ENCODE results near the gene CPB1.

Gene CPB1

GRCh38 chr3:148889828-148890227 is 62.2 kb downstream of the CPB1 start:
- H3K27me3 ChIP-seq (ENCODE audit: insufficient read depth, low read length), result no peaks in the 10 kb centered on the region
- no peak overlapping the region for H3K4me3 ChIP-seq (ENCODE audit: low read depth, low read length, poor library complexity, severe bottlenecking)
- no peak overlapping the region for H3K27ac ChIP-seq (ENCODE audit: low read depth, low read length, poor library complexity, severe bottlenecking)
- H2AFZ ChIP-seq (ENCODE audit: low read length), result no peak overlapping the region
- H3K9me3 ChIP-seq (ENCODE audit: low read length), result no peaks in the 10 kb centered on the region
- H3K4me2 ChIP-seq (ENCODE audit: low read length), result no peak overlapping the region
- TF ChIP-seq EZH2 (IDR thresholded peaks at IDR 0.05; ENCODE audit: borderline replicate concordance, low read length) (no peak), CTCF (IDR thresholded peaks at IDR 0.05; ENCODE audit: low read length) (no peak)
- no peaks in the 10 kb centered on the region for H3K79me2 ChIP-seq (ENCODE audit: insufficient read depth, low read length)
- no peak overlapping the region for H3K9ac ChIP-seq (ENCODE audit: low read length)
- H3K36me3 ChIP-seq (ENCODE audit: insufficient read depth, low read length), result no peaks in the 10 kb centered on the region
- no peaks in the 10 kb centered on the region for H3F3A ChIP-seq (ENCODE audit: insufficient read depth, low read length)
- no peaks in the 10 kb centered on the region for H3K4me1 ChIP-seq (ENCODE audit: insufficient read depth, low read length, severe bottlenecking)
- H4K20me1 ChIP-seq (ENCODE audit: insufficient read depth, low read length), result no peaks in the 10 kb centered on the region
- H3K9me2 ChIP-seq (ENCODE audit: low read depth, low read length), result no peaks in the 10 kb centered on the region

GRCh38 chr3:148896062-148896461 is 68.5 kb downstream of the CPB1 start:
- Histone ChIP-seq H4K20me1 (ENCODE audit: insufficient read depth, low read length) (no peaks in the 10 kb centered on the region), H2AFZ (ENCODE audit: low read length) (no peak overlapping the region), H3K9me2 (ENCODE audit: low read depth, low read length) (no peaks in the 10 kb centered on the region), H3K79me2 (ENCODE audit: insufficient read depth, low read length) (no peaks in the 10 kb centered on the region), H3K4me3 (ENCODE audit: low read depth, low read length, poor library complexity, severe bottlenecking) (no peak overlapping the region), H3K4me1 (ENCODE audit: insufficient read depth, low read length, severe bottlenecking) (no peaks in the 10 kb centered on the region), H3K9me3 (ENCODE audit: low read length) (no peaks in the 10 kb centered on the region), H3K4me2 (ENCODE audit: low read length) (no peak overlapping the region), H3F3A (ENCODE audit: insufficient read depth, low read length) (no peaks in the 10 kb centered on the region), H3K27ac (ENCODE audit: low read depth, low read length, poor library complexity, severe bottlenecking) (no peak overlapping the region), H3K9ac (ENCODE audit: low read length) (no peak overlapping the region), H3K27me3 (ENCODE audit: insufficient read depth, low read length) (no peaks in the 10 kb centered on the region), H3K36me3 (ENCODE audit: insufficient read depth, low read length) (no peaks in the 10 kb centered on the region)
- no peak for TF ChIP-seq EZH2 (IDR thresholded peaks at IDR 0.05; ENCODE audit: borderline replicate concordance, low read length)

- H3K9me2 ChIP-seq (ENCODE audit: low read depth, low read length), result no peaks in the 10 kb centered on the region
- H3K4me3 ChIP-seq (ENCODE audit: low read depth, low read length, poor library complexity, severe bottlenecking), result no peak overlapping the region
- H3K27ac ChIP-seq (ENCODE audit: low read depth, low read length, poor library complexity, severe bottlenecking), result no peak overlapping the region
- H3K27me3 ChIP-seq (ENCODE audit: insufficient read depth, low read length), result no peaks in the 10 kb centered on the region
- H3K9me3 ChIP-seq (ENCODE audit: low read length), result no peaks in the 10 kb centered on the region
- no peak overlapping the region for H3K4me2 ChIP-seq (ENCODE audit: low read length)
- no peak overlapping the region for H2AFZ ChIP-seq (ENCODE audit: low read length)
- no peak for TF ChIP-seq EZH2 (IDR thresholded peaks at IDR 0.05; ENCODE audit: borderline replicate concordance, low read length)
- TF ChIP-seq CTCF (IDR thresholded peaks at IDR 0.05; ENCODE audit: low read length), result no peak
- H3K36me3 ChIP-seq (ENCODE audit: insufficient read depth, low read length), result no peaks in the 10 kb centered on the region
- H4K20me1 ChIP-seq (ENCODE audit: insufficient read depth, low read length), result no peaks in the 10 kb centered on the region; the same call in 1 of the 2 replicates
- H3K4me1 ChIP-seq (ENCODE audit: insufficient read depth, low read length, severe bottlenecking), result no peaks in the 10 kb centered on the region
- no peak overlapping the region for H3K9ac ChIP-seq (ENCODE audit: low read length)
- no peaks in the 10 kb centered on the region for H3K79me2 ChIP-seq (ENCODE audit: insufficient read depth, low read length)
- H3F3A ChIP-seq (ENCODE audit: insufficient read depth, low read length), result no peaks in the 10 kb centered on the region
These were observed 74.6 kb downstream of the CPB1 start for GRCh38 chr3:148901987-148902791.

GRCh38 chr3:148903022-148903442 is 75.4 kb downstream of the CPB1 start:
- Histone ChIP-seq H3K4me2 (ENCODE audit: low read length) (no peak overlapping the region), H3K27me3 (ENCODE audit: insufficient read depth, low read length) (no peaks in the 10 kb centered on the region), H3K4me3 (ENCODE audit: low read depth, low read length, poor library complexity, severe bottlenecking) (no peak overlapping the region), H3K36me3 (ENCODE audit: insufficient read depth, low read length) (no peaks in the 10 kb centered on the region), H3K9me3 (ENCODE audit: low read length) (no peaks in the 10 kb centered on the region), H3K79me2 (ENCODE audit: insufficient read depth, low read length) (no peaks in the 10 kb centered on the region), H3K27ac (ENCODE audit: low read depth, low read length, poor library complexity, severe bottlenecking) (no peak overlapping the region), H3F3A (ENCODE audit: insufficient read depth, low read length) (no peaks in the 10 kb centered on the region), H3K4me1 (ENCODE audit: insufficient read depth, low read length, severe bottlenecking) (no peaks in the 10 kb centered on the region), H2AFZ (ENCODE audit: low read length) (no peak overlapping the region), H3K9me2 (ENCODE audit: low read depth, low read length) (no peaks in the 10 kb centered on the region), H4K20me1 (ENCODE audit: insufficient read depth, low read length) (no peaks in the 10 kb centered on the region; the same call in 1 of the 2 replicates), H3K9ac (ENCODE audit: low read length) (no peak overlapping the region)
- TF ChIP-seq CTCF (IDR thresholded peaks at IDR 0.05; ENCODE audit: low read length) (no peak), EZH2 (IDR thresholded peaks at IDR 0.05; ENCODE audit: borderline replicate concordance, low read length) (no peak)
